Stimulated activated CD4-positive, alpha-beta T cell treated with anti-CD3 and anti-CD28 coated beads, Interleukin-1b, Interleukin-23, amount 100 ng/mL, for 1 hour (primary cell): ENCODE data around the gene PLPP4.
"Not testable (repeated sequence)": the region's sequence is repeated elsewhere in the genome, so short reads cannot be mapped to it uniquely, and the experiment has no call there.

Source experiments
- DNase-seq, 2 donors: peaks; one replicate each; pipeline ENCODE4 v3.0.0-alpha.2; 2020; ENCODE audit warnings: low read depth in 2 of 2

Gene PLPP4

DNA sequence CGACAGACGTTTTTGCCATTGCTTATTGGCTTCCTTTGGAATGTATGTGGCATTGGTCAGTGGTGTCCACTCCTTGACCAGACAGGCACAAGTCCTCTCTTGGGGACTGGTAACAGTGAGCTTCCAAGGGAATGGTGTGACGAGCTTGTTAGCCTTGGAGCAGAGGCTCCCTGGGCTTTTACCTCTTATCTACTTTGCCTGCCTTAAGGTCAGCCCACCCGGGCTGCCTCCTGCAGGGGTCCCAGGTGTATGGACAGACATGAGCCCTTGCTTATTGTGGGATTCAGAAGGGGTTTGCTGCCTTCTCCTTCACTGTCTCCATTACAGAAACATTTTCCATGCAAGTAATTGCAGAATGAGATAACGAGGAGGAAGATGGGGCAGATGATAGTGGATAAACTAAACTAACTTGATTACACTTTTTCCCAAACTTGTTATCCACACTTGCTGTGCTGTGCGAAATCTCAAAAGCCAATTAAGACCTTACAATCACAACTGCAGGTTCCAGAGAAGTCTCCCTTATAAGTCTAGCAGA, 29.7 kb downstream of the PLPP4 start:
- no peak for DNase-seq

DNA sequence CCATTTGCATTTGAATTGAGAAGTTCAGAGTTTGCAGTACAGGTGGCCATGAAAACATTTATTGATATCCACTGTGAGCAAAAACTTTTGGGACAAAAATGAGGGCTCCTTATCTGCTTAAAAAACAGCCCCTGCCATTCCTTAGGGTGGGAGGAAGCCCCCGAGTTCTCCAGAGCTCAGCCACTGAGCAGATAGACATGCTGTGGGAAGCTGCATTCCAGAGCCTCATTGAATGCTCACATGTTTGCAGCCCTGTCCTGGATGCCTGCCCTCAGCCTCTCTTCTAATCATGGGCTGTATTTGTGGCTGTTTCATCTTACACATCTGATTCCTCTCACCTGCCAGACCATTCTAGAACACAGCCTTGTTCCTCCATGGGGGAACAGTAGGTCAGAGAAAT, 33.3 kb downstream of the PLPP4 start:
- DNase-seq, result no peak

DNA sequence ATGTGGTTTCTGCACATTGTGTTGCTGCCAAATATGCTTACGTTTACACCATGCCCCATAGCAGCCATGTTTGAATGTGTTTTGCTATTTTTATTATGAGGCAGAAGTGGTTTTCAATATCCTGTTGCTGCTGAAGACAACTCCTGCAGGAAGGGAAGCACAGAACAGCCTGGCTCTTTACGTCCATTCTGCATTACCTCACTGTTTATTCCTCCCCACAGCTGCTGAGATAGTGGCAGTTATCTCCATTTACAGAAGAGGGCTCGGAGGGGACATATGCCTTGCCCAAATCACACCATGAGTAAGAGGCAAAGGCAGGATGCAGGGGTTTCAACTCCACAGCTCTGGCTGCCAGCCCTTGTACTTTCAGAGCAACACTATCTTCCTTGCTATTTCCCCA, 35.3 kb downstream of the PLPP4 start:
- no peak for DNase-seq

DNA sequence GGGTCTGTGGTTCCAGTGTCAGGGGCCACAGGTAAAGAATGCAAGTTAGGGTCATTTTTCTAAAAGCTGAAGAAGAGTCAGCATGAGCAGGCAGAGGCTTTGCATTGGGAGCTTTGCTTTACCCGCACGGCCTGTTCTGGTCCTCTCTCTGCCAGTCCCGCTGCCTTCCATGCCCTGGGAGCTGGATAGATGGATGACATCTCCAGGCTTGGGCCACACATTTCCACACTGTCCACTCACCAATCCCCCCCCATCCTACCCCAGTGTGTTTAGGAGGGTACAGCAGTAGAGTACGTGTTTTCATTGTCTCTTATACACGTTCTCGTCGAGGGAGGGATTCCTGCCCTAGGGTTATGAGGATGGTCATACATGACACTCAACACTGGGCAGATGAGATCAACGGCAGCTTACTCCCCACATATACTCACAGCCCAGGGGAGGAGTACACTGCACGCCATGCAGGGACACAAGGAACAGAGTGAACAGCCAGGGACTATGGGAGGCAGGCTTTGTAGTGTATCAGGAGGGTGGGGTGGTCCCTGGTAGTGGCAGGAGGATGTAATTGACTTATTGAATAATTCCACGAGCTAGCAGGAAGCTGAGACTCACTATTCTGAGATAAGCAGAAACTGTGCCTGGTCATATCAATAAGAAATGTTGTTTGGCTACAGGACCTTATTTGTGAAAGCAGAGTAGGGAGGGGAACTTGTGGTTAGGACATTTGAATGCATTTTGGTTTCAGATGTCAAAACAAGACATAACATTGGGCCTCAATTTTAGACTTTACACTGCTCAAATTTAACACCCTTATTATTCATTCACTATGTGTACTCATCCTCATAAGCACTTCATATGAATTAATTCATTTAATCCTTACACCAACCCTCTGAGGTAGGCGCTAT, 36.6 kb downstream of the PLPP4 start:
- no peak for DNase-seq

DNA sequence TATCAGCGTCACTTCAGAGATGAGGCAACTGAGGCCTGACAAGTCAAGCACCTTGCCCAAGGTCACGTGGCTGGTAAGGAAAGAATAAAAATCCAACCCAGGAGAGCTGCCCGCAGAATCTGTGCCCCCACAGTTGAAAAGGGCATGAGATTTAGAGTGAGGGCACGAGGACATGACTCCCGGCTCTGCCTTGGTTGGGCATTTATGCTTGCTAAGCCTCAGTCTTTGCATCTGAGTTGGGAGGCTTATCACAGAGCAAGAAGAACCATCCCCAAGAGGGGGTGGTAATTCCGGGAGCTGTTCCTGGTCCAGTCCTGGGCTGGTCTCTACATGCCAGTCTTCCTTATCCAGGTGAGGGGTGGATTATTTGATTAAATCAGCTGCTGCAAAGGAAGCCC, 37.3 kb downstream of the PLPP4 start:
- no peak for DNase-seq

DNA sequence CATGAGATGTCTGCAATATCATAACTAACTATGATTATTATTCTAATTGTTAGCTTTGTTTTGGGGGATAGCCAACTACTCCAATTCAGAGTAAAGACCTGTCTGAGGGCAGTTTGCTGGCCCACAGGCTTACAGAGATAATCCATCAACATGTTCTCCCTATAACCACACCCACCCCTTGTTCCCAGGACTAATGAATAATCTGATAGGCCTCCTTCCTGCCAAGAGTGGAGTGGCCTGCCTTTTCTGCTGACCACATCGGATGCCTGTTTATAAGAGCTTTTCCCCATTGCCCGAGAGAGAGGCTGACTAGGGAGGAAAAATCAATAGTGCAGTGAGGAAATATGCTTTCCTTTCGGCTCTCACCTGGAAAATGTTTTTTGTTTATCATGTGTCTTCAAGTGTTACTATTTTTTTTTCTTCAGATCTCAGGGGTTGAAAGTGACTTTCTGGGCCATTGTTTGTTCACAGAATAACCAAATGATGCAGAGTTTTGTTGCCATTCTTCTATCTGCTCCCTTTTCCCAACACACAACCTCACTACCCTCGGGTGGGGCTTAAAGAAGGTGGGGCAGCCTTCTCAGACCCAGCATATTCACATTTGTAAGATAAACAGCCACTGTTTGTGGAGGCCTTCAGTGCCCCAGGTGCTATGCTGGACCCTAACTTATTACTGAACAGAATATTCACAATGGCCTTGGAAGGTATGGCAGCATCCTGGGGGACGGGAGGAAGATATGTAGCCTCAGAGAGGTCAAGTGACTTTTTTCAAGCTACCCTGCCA, 38.4 kb downstream of the PLPP4 start:
- no peak for DNase-seq

DNA sequence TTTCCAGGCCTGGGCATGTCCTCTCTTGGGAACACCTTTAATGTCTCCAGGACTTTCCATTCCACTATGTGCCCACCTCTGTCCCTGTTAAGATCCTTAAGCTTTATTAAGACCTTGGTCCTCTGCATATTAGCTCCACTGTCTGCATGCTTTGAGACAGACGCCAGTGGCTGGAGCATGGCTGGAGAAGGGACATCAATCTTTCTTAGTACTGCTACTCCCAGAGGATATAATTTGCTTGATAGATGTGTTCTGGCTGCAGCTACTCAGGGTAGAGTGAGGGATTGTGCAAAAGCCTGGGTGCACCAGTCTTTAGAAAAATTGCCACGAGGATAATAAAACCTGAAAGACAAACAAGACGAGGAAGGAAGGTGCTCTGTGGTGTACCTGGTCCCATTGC, 42.9 kb downstream of the PLPP4 start:
- DNase-seq, result no peak

DNA sequence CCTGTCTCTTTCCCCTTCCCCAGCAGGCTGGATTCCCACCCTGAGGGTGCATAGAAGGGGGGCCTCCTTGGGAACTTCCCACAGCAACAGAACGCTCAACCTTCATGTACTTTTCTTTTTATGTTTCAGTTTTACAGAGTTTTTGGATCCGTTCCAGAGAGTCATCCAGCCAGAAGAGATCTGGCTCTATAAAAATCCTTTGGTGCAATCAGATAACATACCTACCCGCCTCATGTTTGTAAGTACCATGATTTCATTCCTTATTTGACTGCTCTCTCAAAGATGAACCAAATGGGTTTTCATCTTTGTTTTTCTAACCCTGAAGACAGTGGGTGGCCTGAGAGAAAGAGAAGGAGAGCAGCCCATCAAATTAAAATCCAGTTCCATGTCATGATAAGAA, 46.7 kb downstream of the PLPP4 start:
- no peak for DNase-seq

DNA sequence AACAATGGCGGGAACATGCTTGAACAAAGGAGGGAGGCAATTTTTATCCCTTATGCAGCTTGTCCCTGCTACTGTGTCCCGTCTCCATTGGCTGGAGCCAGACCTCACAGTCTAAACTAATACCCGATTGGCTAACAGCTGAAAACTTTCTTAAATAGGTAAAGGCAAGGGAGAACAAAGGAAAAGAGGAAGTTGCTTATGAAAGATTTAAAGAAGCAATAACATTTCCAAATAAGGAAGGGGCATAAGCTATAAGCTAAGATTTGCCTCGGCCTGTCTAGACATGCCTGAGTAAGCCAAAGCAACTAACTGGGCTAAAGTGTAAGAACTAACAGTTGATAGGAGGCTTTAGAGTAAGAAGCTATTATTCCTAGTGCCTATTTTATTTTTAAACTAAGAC, 47.2 kb downstream of the PLPP4 start:
- not testable (repeated sequence) for DNase-seq

DNA sequence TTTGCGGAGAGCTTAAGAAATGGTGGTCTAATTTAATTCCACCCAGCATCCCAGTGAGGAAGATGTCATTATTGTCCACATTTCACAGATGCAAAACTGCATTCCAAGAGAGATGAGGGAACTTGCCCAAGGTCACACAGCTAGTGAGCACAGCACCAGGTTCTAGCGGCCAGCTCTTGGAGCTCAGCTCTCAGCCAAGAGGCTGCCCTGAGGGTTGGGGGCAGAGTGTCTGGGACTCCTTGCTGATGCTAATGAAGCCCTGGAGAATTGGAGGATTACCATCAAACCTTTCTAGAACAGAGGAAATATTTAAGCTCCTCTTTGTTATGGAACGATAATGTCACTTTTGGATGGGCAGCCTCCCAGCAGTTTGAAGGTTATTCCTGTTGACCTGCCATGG, 48.0 kb downstream of the PLPP4 start:
- DNase-seq, result no peak

DNA sequence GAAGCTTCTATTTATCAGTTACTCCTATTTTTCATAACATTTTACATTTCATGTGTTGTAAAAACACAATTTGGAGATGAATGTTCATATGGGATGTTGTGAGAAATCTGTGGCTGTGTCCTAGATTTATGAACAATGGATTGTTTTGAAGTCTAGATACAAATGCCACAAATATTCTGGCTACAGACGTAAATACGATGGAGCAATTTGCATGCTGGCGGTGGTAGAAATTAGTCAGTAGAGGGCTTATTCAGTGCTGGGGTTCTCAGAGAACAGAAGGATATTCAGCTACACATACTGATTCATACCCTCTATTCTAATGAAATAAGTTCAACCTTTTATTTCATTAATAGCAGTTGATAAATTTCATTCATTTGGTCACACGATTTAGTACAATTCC, 48.8 kb downstream of the PLPP4 start:
- DNase-seq, result no peak

DNA sequence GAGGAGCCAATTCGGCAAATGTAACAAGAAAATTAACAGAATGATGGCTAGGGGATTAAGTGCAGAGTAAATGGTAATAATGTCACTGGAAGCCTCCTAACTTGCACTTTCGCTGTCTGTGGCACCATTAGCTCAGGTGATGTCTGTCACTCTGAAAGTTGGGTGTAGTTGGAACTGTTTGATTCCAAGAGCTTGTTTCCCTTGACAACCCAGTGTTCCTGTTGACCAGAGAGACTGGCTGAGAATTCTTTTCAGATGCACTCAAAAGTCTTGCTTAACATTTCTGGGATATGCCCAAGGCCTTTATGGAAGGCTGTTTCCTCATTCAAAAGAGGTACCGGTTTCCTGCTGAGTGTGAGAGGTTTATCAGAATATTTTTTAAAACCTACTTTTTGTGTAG, 49.6 kb downstream of the PLPP4 start:
- DNase-seq, result no peak

DNA sequence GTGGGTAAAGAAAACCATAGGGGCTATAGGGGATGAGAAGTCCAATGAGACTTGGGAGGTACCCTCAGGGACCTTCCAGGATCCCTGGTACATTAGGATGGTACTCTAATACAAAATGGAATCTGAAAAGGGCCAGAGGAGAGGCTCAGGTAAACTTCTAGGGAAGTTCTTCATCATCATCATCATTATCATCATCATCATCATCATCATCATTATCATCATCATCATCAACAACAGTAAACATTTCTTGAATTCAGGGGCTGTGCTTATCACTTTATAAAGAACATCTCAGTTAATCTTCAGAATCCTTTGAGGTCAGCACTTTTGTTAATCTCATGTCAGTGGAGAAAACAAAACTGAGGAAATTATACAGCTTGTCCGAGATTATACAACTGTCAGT, 50.1 kb downstream of the PLPP4 start:
- DNase-seq, result no peak

DNA sequence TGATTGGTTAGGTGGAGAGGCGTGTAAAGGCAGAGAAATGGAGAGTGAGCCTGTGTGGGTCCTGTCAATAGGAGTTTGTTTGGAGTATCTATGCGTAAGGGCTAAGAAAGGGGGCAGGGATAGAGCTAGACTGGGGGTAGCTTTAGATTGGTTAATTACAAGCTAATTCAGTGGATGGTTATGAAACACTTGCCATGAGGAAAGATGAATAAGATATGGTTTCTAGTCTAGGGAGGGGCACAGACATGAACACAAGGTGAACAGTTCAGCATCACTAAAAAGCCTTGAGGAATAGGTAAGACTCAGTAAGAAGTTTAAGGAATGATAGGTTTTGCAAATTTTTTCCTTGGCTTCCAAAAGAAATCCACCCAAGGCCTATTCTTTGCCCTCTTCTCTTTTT, 50.6 kb downstream of the PLPP4 start:
- DNase-seq, result no peak

DNA sequence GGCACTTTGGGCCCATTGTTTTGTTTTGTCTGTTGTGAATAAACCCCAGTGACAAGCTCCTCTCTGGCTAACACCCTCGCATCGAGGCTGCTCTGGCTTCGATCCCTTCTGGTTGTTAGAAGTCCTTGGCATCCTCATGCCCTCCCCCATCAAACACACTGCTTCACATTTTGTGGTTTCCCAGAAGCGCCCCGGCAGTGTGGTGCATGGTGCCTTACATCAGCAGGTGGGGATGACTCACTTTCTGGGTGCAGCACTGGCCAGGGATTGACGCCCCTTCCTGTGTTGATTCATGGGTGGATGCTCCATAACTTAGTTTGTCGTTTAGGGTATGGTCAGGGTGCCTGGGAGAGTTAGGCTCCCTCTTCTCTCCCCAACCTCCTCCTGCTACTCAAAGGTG, 51.4 kb downstream of the PLPP4 start:
- DNase-seq, result no peak

DNA sequence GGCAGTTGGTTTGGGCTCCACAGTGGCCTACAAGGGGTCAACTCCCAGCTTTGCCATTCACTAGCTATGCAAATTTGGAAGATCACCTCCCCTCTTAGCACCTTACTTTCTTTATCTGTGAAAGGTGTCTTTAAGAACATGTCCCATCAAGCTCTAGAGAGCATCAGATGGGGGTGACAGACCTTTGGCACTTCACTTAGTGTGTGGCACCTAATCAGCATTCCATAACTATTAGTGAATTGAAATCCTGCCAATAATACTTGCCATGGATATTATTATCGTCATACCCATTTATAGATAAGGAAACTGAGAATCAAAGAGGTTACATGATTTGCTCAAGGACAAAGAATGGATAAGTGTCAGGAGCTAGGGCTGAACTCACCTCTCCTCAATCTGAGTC, 51.9 kb downstream of the PLPP4 start:
- DNase-seq, result no peak

DNA sequence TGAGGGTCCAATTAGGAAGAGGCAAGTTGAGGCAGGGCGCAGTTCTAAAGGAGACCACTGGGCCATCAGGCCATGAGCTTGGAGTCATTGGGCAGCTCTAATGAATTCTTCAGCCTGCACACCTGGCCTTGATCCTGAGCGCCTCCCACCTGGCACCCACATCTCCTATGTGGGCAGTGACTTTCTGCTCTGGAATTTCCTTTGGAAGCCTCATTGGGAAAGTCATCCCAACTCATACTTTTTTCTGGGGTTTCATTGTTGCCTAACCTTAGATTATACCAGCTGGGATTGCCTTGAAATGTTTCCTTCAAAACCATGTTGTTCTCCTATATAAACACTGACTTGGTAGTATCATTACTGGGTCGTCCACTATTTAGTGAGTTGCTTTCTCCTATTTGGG, 54.1 kb downstream of the PLPP4 start:
- DNase-seq, result no peak

DNA sequence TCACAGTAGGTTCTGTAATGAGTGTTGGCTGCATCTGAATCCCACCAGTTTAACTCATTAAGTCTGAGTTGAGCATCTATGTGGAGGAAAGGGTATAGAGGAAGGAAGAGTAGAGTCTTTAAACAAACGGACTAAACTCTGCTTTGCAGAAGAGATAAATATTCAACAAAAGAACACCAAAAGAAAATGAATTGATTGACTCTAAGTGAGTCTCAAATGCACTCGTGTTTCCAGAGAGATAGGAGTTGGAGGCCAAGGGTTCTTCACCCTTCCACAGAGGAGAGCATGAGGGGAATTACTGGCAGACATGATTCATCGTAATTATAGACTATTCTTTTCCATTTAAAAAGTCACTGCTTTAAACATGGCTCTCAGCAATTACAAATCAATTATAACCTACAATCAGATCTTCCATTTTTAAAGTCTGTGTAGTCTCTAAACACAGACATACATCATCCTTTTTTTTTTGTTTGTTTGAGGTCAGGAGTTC, 56.3 kb downstream of the PLPP4 start:
- DNase-seq, result no peak

DNA sequence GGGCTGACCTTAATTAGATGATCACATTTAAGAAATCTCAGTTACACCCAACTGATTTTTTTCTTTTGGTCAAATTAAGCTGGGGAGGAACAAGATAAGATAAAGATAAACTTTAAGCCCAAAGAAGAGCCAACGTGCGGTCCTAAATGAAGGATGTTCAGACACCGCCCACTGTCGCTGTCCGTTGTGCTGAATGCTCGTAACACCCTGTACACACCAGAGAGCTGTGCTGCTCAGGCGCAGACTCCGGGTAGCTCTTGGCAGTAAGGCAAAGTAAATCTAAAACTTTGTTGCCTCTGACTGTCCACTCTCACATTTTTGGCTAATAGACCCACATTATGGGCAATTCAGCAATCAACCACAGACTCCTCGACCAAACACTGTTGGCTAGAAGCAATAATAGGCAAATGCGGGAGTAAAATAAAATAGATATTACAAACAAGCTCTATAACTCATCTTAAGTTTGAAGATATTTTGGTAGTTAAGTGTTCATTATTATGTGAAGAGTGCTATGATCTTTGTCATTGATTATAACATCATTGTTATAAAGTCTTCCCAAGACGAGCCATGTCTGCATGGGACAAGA, 57.1 kb downstream of the PLPP4 start:
- no peak for DNase-seq

DNA sequence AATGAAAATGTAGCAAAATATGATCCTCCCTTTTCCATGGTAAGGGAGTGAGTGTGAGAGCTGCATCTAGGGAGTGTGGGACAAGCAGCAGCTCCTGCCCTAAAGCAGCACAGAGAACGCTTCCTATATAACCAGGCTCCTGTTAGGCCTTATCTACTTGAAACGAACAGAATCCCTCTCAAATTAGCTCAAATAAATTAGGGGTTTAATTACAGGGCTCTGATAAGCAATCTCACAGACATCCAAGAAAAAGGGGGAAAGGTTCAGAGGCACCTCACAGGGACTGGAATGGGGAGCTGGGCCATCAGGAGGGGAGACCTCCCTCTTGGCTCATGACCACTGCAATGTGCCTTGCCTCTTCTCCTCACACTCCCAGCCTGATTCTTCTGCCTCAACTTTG, 57.9 kb downstream of the PLPP4 start:
- DNase-seq, result no peak

DNA sequence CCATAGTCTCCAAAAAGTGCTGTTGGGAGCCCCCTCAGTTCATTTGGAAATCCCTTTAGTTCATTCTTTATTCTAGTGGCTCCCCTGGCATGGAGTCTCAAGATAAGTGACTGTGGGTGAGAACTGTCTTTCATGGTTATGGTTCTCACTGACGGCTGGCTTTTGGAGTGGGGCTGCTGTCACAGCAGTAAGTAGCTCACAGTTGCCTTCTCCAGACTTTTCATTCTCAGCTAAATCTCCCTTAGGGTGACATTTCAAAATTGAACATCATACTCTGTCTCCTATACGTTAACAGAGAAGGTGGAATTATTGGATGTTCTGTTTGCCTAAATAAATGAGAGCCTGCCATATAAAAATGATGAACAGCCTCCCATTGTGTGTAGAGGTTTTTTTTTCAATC, 58.7 kb downstream of the PLPP4 start:
- no peak for DNase-seq

DNA sequence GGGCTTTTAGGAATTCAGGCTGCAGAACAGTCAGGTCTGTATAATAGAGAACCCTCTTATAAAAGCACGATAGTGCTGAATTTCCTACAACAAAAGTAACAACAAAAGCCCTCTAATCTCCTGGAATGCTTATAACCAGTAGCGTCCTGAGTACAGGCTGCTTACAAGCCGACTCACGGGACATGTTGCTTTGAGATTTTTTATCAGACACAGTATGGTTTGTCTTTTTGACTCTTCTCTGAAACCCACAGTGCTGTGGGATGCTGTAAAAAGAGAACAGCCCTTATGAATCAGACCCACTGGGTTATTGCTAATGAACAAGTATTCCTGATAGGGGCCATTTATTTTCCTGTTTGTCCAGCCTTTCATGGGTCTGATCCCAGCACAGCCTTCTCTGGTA, 59.4 kb downstream of the PLPP4 start:
- no peak for DNase-seq
